Measurements from ENCODE around the gene EEF1AKMT1.

The EEF1AKMT1 gene

GRCh38 chr13:20691616-20692015 lies 82.1 kb downstream of the EEF1AKMT1 start:
- Histone ChIP-seq H3K27me3 (ENCODE audit: low read length) (no peaks in the 10 kb centered on the region), H3K79me2 (ENCODE audit: insufficient read depth, low read length) (no peaks in the 10 kb centered on the region), H3K4me2 (ENCODE audit: low read depth, low read length, poor library complexity, severe bottlenecking) (no peak overlapping the region), H3K9me3 (ENCODE audit: insufficient read depth, low read length) (no peaks in the 10 kb centered on the region), H3K36me3 (ENCODE audit: low read length) (no peaks in the 10 kb centered on the region), H3K4me3 (ENCODE audit: insufficient read depth, low read length, poor library complexity, severe bottlenecking) (no peak overlapping the region), H3F3A (ENCODE audit: insufficient read depth) (no peaks in the 10 kb centered on the region), H4K20me1 (ENCODE audit: low read depth, low read length) (no peaks in the 10 kb centered on the region), H3K9ac (ENCODE audit: low read length) (no peak overlapping the region), H3K27ac (ENCODE audit: low read depth, low read length) (no peak overlapping the region), H3K9me2 (replicated peaks; ENCODE audit: insufficient read depth, low read length) (no peaks in the 10 kb centered on the region), H2AFZ (ENCODE audit: low read depth, low read length, severe bottlenecking) (no peak overlapping the region)
- no peak for TF ChIP-seq EZH2phosphoT487 (conservative IDR thresholded peaks at IDR 0.05; ENCODE audit: low read length)
- no peak for TF ChIP-seq CTCF (IDR thresholded peaks at IDR 0.05; ENCODE audit: insufficient read depth, low read length, poor library complexity, severe bottlenecking)

- no peak for TF ChIP-seq CTCF (IDR thresholded peaks at IDR 0.05; ENCODE audit: insufficient read depth, low read length, poor library complexity, severe bottlenecking)
- no peak for TF ChIP-seq EZH2phosphoT487 (conservative IDR thresholded peaks at IDR 0.05; ENCODE audit: low read length)
- Histone ChIP-seq H3K27me3 (ENCODE audit: low read length) (no peaks in the 10 kb centered on the region), H3K36me3 (ENCODE audit: low read length) (no peaks in the 10 kb centered on the region), H2AFZ (ENCODE audit: low read depth, low read length, severe bottlenecking) (no peak overlapping the region), H3K9ac (ENCODE audit: low read length) (no peak overlapping the region), H3K79me2 (ENCODE audit: insufficient read depth, low read length) (no peaks in the 10 kb centered on the region), H3K9me2 (replicated peaks; ENCODE audit: insufficient read depth, low read length) (no peaks in the 10 kb centered on the region), H3K4me3 (ENCODE audit: insufficient read depth, low read length, poor library complexity, severe bottlenecking) (no peak overlapping the region), H3K4me2 (ENCODE audit: low read depth, low read length, poor library complexity, severe bottlenecking) (no peak overlapping the region), H3F3A (ENCODE audit: insufficient read depth) (no peaks in the 10 kb centered on the region), H4K20me1 (ENCODE audit: low read depth, low read length) (no peaks in the 10 kb centered on the region), H3K9me3 (ENCODE audit: insufficient read depth, low read length) (no peaks in the 10 kb centered on the region), H3K27ac (ENCODE audit: low read depth, low read length) (no peak overlapping the region)
These were observed 84.5 kb downstream of the EEF1AKMT1 start for GRCh38 chr13:20689291-20689690.

- Histone ChIP-seq H3K4me3 (ENCODE audit: insufficient read depth, low read length, poor library complexity, severe bottlenecking) (no peak overlapping the region), H3K27me3 (ENCODE audit: low read length) (no peaks in the 10 kb centered on the region), H3K9ac (ENCODE audit: low read length) (no peak overlapping the region), H2AFZ (ENCODE audit: low read depth, low read length, severe bottlenecking) (no peak overlapping the region), H3K36me3 (ENCODE audit: low read length) (no peaks in the 10 kb centered on the region), H3K79me2 (ENCODE audit: insufficient read depth, low read length) (no peaks in the 10 kb centered on the region), H3F3A (ENCODE audit: insufficient read depth) (no peaks in the 10 kb centered on the region), H3K9me2 (replicated peaks; ENCODE audit: insufficient read depth, low read length) (no peaks in the 10 kb centered on the region), H3K27ac (ENCODE audit: low read depth, low read length) (no peak overlapping the region), H4K20me1 (ENCODE audit: low read depth, low read length) (no peaks in the 10 kb centered on the region), H3K9me3 (ENCODE audit: insufficient read depth, low read length) (no peaks in the 10 kb centered on the region), H3K4me2 (ENCODE audit: low read depth, low read length, poor library complexity, severe bottlenecking) (no peak overlapping the region)
- no peak for TF ChIP-seq EZH2phosphoT487 (conservative IDR thresholded peaks at IDR 0.05; ENCODE audit: low read length)
These were observed 86.7 kb downstream of the EEF1AKMT1 start for GRCh38 chr13:20686863-20687579.

- Histone ChIP-seq H4K20me1 (ENCODE audit: low read depth, low read length) (no peaks in the 10 kb centered on the region), H3K9me3 (ENCODE audit: insufficient read depth, low read length) (no peaks in the 10 kb centered on the region), H3K36me3 (ENCODE audit: low read length) (no peaks in the 10 kb centered on the region), H3K4me2 (ENCODE audit: low read depth, low read length, poor library complexity, severe bottlenecking) (no peak overlapping the region), H3K79me2 (ENCODE audit: insufficient read depth, low read length) (no peaks in the 10 kb centered on the region), H3K9me2 (replicated peaks; ENCODE audit: insufficient read depth, low read length) (no peaks in the 10 kb centered on the region), H3K27me3 (ENCODE audit: low read length) (no peaks in the 10 kb centered on the region), H3K4me3 (ENCODE audit: insufficient read depth, low read length, poor library complexity, severe bottlenecking) (no peak overlapping the region), H3F3A (ENCODE audit: insufficient read depth) (no peaks in the 10 kb centered on the region), H3K9ac (ENCODE audit: low read length) (no peak overlapping the region), H2AFZ (ENCODE audit: low read depth, low read length, severe bottlenecking) (no peak overlapping the region), H3K27ac (ENCODE audit: low read depth, low read length) (no peak overlapping the region)
- TF ChIP-seq CTCF (IDR thresholded peaks at IDR 0.05; ENCODE audit: insufficient read depth, low read length, poor library complexity, severe bottlenecking) (no peak), EZH2phosphoT487 (conservative IDR thresholded peaks at IDR 0.05; ENCODE audit: low read length) (no peak)
These were observed 87.6 kb downstream of the EEF1AKMT1 start for GRCh38 chr13:20686167-20686566.

Measured in SU-DHL-6 (cell line).